Stimulated activated CD4-positive, alpha-beta T cell treated with anti-CD3 and anti-CD28 coated beads, Interleukin-2, amount 100 ng/mL, for 48 hours (primary cell): ENCODE measurements around the gene IKBIP.
A peak's percentile ranks its signal among the peaks of the same experiment; 100 is the strongest.
"Not testable (repeated sequence)": the region's sequence is repeated elsewhere in the genome, so short reads cannot be mapped to it uniquely, and the experiment has no call there.

ENCODE experiments used
- DNase-seq, 2 donors: peaks; one replicate each; pipeline ENCODE4 v3.0.0-alpha.2; 2020

The IKBIP gene

GRCh38 chr12:98635657-98636323 lies 8.8 kb downstream of the IKBIP start:
- DNase-seq: no peak

GRCh38 chr12:98618952-98619351 lies 25.6 kb downstream of the IKBIP start:
- DNase-seq: no peak

DNA sequence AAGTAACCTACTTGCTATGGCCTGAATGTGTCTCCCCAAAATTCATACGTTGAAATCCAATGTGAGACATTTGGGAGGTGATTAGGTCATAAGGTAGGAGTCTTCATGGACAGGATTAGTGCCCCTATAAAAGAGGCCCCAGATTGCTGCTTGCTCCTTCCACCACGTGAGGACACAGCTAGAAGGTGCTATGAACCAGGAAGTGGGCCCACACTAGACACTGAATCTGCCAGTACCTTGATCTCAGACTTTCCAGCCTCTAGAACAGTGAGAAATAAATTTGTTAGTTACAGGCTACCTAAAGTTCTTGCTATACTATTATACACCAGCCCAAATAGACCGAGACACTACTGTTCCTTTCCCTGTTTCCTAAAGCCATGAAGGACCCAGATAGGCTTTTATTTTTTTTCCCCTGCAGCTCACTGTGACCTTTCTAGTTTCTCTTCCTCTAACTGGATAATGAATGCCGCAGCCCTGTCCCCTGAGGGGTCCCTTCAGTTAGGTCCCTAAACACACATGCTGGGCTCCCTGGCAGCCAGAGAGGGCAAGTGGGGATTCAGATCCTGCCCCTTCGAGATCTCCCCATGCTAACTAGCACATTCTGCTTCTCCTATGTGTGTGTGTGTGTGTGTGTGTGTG lies 31.8 kb downstream of the IKBIP start:
- DNase-seq: no peak

- no peak for DNase-seq
Measured at GRCh38 chr12:98610596-98610995, 34.0 kb downstream of the IKBIP start.

GRCh38 chr12:98606359-98606988 lies 38.1 kb downstream of the IKBIP start:
- no peak for DNase-seq

DNA sequence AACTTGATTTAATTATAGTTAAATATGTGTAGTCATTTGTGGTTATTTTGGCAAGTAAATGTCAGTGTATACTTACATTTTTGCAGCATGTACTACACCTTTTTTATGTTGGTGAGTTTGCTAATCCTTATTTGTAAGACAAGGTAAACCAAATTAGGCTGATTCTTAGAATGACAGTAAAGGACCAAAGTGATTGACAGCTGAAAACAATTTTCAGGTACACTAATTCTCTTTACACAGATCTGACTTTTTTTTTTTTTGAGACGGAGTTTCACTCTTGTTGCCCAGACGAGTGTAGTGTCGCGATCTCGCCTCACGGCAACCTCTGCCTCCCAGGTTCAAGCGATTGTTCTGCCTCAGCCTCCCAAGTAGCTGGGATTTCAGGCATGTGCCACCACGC lies 42.7 kb downstream of the IKBIP start:
- DNase-seq: no peak

DNA sequence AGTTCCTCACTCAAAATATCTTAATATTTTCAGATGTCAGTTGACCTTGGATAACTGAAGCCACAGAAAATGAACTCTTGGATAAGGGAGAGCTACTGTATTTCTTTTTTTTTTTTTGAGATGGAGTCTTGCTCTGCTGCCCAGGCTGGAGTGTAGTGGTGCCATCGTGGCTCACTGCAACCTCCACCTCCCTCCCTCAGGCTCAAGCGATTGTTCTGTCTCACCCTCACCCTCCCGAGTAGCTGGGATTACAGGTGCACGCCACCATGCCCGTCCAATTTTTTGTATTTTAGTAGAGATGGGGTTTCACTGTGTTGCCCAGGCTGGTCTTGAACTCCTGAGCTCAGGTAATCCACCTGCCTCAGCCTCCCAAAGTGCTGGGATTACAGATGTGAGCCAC lies 47.3 kb downstream of the IKBIP start:
- DNase-seq: not testable (repeated sequence)

GRCh38 chr12:98595243-98595988 lies 49.2 kb downstream of the IKBIP start:
- no peak for DNase-seq

DNA sequence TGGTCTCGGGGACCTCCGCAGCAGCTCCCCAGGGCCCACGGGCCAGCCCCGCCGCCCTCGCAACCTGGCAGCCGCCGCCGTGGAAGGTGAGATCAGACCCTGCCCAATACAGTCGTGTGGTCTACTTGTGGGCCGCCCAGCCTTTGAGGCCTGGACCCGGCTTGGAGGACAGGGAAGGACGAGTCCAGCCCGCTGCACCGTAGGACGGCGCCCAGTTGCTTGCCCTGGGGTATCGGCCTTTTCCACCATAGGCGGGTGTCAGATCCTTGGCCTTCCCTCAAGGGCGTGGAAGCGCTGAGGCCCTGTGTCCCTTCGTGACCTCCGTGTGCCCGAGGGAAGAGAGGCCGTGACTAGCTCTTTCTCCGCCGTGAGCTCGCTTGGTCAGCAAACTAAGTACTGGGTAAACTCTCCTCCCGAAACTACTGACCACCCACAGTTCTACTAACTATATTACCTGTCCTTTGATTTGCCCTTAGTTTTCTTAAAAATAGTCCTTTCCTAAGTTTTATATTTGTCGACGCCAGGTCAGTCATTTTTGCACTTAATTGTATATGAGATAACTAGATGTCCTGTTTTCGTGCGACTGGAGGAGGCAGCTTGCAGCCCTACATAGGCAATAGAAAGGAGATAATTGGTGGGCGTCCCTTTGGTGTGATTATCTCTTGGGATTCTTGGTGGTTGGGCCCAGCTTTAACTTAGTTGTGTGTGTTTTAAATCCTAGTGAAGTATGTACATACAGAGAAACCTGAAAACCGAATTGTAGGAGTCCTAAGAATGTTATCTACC lies 50.3 kb downstream of the IKBIP start:
- DNase-seq: peak in 1 of 2 donors; percentile 18

- DNase-seq: peak; percentile 90 to 91
Measured at GRCh38 chr12:98593351-98594049, 51.1 kb downstream of the IKBIP start, which contains the start of gene SLC25A3. SLC25A3 (plus strand) TSS chr12:98593686; CDS start chr12:98593979, 293 bp downstream.

DNA sequence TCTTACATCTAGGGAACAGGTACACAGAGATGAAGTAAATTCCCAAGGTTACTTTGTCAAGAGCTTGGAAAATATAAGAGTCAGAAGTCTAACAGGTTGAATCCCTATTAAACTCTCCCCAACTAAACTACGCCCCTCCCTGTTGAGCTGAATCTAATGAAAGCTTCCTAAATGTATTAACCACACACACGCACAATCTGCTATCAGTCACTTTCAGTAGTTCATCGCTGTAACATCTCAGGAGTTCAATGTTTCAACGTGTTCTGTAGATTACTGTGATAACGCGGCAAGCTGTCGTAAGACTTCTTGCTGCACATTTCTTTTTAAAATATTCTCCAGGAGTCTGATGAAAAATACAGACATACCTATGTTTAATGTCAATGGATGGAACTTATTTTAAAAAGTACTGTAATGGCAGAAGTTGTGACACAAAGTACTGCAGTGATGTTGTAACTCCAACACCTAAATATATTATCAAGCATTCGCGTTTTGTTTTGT lies 51.7 kb downstream of the IKBIP start:
- DNase-seq: no peak

- no peak for DNase-seq
Measured at GRCh38 chr12:98591209-98591608, 53.4 kb downstream of the IKBIP start.

GRCh38 chr12:98587084-98587483 lies 57.5 kb downstream of the IKBIP start:
- no peak for DNase-seq

- DNase-seq: no peak
Measured at GRCh38 chr12:98582093-98582492, 62.5 kb downstream of the IKBIP start.

- DNase-seq: no peak
Measured at GRCh38 chr12:98581101-98581500, 63.5 kb downstream of the IKBIP start.

- DNase-seq: no peak
Measured at GRCh38 chr12:98580695-98581094, 63.9 kb downstream of the IKBIP start.

GRCh38 chr12:98579835-98580234 lies 64.8 kb downstream of the IKBIP start:
- DNase-seq: no peak

DNA sequence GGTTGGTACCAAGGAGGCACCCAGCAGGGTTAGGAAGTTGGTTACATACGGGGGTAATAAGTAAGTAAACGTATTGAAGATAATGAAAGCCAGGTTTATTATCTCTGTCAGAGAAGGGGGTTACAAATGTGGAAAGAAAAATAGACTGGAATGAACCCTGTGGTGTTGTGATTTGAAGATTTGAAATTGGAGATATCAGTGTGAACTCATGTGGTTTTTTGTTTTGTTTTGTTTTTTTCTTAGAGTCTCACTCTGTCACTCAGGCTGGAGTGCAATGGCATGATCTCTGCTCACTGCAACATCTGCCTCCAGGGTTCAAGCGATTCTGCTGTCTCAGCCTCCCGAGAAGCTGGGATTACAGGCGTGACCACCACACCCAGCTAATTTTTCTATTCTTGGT lies 65.2 kb downstream of the IKBIP start:
- DNase-seq: no peak

GRCh38 chr12:98578821-98579220 lies 65.8 kb downstream of the IKBIP start:
- DNase-seq: no peak

DNA sequence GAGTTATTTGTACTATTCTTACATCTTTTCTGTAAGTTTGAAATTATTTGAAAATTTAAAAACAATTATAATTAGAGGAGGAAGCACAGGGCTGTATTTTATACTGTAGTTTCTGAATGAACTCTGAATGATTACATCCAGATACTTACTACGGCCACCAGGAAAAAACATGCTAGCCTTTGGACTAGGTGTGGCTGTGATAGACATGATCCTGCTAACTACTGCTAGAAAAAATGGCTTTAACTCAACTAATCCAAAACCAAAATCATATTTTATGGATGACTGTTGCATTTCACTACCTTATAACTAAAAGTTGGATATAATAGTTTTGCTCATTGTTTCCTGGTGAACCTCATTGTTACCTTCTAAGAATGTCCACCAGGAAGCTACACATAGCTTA lies 66.2 kb downstream of the IKBIP start:
- DNase-seq: no peak

DNA sequence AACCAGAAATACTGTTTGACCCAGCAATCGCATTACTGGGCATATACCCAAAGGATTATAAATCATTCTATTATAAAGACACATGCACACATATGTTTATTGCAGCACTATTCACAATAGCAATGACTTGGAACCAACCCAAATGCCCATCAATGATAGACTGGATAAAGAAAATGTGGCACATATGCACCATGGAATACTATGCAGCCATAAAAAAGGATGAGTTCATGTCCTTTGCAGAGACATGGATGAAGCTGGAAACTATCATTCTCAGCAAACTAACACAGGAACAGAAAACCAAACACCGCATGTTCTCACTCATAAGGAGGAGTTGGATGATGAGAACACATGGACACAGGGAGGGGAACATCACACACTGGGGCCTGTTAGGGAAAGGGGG lies 67.8 kb downstream of the IKBIP start:
- DNase-seq: not testable (repeated sequence)

- no peak for DNase-seq
Measured at GRCh38 chr12:98575013-98575412, 69.6 kb downstream of the IKBIP start.
